GM23248 (cell line): Measurements from ENCODE around the gene PET100.

ENCODE experiments used
- EZH2 ChIP-seq: fragments of 200-600 bp; sonication (generic); IDR thresholded peaks from 2 replicates; pipeline ENCODE4 v1.6.1; 2018; ENCODE audit warnings: antibody characterized with exemption, mild to moderate bottlenecking; ENCODE audit not compliant: insufficient read depth, poor library complexity, severe bottlenecking
- EZH2phosphoT487 ChIP-seq: fragments of 200-600 bp; sonication (generic); IDR thresholded peaks from 2 replicates; pipeline ENCODE4 v1.6.1; 2018; ENCODE audit warnings: antibody characterized with exemption, moderate library complexity, mild to moderate bottlenecking, low read depth; ENCODE audit not compliant: insufficient read depth

DNA sequence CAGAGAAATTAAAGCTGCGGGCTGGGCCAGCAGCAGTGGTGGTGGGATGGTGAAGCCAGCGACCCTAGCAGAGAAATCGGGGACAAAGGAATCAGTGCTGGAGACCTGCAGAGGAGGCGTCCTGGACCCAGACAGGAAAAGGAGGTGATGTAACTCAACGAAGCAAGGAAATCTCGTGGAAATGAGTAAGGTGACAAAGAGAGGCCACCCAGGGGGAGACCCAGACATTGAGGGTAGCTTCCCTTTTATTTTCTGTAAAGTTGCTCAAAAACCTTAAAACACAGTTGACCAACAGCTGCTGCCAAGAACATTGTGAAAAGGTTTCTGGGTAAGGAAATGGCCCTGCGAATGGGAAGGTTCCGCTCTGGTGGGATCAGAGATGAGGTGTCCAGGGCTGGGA is 26.0 kb downstream of the PET100 start:
- TF ChIP-seq EZH2phosphoT487 (no peak), EZH2 (no peak)
